GM21381 (cell line): ENCODE results near the gene CACNA2D3.

ENCODE experiments used
- ATAC-seq: cut with Tn5 transposase; IDR thresholded peaks from one replicate; pipeline ENCODE4 v1.9.1; 2021; ENCODE audit warnings: mild to moderate bottlenecking, moderate library complexity; ENCODE audit not compliant: unreplicated experiment

The CACNA2D3 gene

GRCh38 chr3:54888873-54889272, 766.5 kb downstream of the CACNA2D3 start:
- ATAC-seq, result no peak

- ATAC-seq, result no peak
Observed at GRCh38 chr3:54889731-54890130, 767.4 kb downstream of the CACNA2D3 start.

- ATAC-seq, result no peak
Observed at GRCh38 chr3:54891540-54891897, 769.2 kb downstream of the CACNA2D3 start.

GRCh38 chr3:54892168-54892567, 769.8 kb downstream of the CACNA2D3 start:
- ATAC-seq, result no peak

DNA sequence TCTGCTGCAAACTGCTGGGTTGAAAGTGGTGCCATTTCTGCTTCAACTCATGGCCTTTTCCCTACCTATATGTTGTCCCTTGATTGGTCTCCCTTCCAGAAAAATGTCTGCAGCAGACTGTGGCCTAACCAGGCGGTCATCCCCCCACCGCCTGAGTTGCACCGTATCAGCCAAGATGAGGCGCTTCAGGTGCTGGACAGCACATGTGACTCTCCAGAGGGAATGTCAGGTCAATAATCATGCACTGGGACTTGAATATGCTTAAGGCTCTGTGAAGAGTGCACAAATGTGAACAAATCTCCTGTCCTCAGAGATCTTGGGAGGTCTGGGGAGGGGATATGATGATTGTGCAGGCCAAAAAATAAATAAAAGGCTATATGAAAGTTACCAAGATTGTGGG, 773.3 kb downstream of the CACNA2D3 start:
- no peak for ATAC-seq

DNA sequence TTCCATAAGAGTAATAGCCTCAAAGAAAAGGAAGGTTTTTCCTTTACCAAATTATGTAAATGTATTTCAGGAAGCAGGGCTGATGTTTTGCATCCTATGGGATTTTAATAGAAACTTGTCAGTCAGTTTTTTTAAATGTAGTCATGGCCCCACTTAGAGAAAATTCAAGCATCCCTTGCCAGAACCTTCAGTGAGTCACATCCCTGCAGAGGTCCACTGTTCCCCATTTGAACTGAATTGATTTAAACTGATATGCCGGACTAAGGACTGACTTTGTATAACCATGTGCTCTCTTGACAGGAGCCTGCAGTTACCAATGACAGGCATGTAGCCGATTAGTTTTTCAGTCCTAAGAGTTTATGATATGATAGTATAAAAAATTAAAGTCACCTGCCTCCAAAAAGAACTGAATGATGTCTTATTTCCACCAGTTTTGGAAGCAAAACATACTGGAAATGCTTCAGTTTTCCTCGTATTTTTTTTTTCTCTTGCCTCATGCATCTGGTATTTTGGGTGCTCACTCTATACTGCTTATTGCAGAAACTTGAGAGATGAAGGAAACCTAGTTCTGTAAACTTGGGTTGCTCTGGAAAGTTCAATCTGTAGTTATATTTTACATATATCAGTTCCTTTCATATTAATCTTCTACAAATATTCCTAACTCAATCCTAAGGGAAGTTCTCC, 774.8 kb downstream of the CACNA2D3 start:
- ATAC-seq, result no peak

GRCh38 chr3:54899273-54899672, 776.9 kb downstream of the CACNA2D3 start:
- no peak for ATAC-seq

DNA sequence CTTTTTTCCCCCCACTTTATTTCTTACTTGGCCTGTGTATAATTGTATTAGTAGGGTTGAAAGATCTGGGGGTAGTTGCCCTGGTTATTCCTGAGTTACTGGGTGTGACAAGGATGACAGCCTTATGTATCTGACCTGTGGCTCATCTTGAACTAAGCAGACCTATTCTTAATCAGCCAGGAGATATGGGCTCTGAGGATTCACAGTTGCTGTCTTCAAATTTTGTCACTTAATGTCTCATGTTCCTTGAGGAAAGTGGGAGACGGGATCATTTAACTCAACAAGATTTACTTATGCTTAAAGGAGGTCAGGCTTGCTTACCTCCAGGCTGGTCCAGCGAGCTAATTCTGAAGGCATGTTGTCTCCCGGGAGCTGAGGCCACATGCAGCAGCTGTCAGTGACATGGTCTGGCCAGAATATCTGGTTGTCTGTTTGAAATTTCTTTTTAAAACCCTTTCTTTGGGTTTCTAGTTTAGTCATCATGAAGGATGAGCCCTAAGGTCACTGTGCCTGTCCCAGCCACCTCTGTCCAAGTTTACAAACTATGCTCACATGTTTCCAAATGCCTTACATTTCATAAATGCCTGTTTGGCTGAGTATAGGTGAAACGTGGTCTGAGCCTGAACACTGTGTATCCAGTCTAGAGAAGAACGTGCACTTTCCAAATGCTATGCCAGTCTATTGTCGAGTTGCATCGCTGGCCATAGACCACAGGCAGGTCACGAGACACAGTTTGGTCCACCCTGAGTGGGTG, 778.7 kb downstream of the CACNA2D3 start:
- no peak for ATAC-seq

DNA sequence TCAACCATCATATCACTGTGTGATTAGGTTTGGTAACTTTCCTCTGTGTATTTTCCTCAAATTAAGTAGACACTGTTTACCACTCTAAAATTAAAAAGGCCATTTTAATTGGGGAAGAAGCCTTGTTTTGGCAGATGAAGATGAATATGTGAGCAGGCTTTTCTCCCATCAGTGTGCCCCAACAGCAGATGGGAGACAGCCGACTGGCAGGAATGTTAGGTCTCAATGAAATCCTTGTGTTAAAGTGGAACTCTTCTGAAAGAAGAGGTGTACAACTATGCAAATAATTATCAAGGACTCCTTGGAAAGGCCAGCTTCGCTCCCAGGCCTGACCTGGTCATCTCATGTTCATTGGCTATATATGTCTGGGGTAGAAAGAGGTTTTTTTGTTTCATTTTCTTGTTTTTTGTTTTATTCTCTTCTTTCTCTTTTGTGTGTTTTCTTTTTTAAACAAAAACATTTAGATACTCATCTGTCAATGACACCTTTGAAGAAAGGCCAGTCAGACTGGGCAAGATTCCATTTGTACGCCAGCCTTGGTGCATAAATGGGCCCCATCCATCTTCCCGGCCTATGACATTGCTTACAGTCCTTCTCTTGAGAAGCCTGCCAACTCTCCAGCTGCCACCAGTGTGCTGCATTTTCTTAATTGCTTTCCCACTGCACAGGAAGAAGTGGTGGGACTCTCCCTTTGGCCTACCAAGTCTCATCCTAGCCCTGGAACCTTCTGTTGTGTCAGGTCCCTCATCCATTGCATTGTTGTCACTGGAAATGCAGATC, 779.7 kb downstream of the CACNA2D3 start:
- ATAC-seq, result no peak

GRCh38 chr3:54905261-54905888, 783.0 kb downstream of the CACNA2D3 start:
- ATAC-seq, result no peak

DNA sequence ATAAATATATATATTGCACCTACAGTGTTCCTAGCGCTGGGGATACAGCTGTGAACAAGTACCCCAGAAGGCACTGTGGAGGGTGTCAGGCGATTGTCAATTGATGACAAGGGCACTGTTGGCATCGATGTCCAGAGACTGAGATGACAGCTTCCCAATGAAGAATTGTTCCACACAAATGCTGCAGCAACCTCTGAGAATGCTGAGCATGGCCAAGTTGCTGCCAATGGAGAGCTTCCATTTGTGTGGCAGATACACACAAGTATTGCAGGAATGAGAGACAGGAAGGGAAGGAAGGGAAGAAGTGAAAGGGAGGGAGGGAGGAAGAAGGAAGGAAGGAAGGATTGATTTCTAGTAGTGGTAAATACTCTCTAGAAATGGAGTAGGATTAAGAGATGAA, 783.6 kb downstream of the CACNA2D3 start:
- no peak for ATAC-seq

- ATAC-seq, result no peak
Observed at GRCh38 chr3:54906763-54907162, 784.4 kb downstream of the CACNA2D3 start.

DNA sequence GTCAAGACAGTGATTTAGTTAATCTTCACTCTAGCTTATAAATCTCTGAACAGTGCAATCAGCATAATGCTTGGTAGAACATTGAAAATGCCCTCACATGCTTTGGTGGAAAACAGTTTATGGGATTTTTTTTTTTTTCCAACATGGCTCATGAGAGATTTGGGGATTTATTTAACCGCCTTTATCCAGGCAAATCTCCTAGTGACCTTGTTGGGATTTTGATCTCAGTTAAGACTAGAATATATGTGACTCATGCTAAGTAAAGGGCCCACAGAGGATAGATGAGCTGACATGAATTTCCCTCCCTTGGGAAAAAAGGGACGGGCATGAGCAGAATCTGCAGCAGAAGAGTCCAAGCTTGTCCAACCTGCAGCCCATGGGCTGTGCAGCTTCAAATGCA, 786.8 kb downstream of the CACNA2D3 start:
- no peak for ATAC-seq

- no peak for ATAC-seq
Observed at GRCh38 chr3:54914180-54914579, 791.8 kb downstream of the CACNA2D3 start.

GRCh38 chr3:54915181-54915580, 792.8 kb downstream of the CACNA2D3 start:
- ATAC-seq, result no peak

- no peak for ATAC-seq
Observed at GRCh38 chr3:54915976-54916375, 793.6 kb downstream of the CACNA2D3 start.

GRCh38 chr3:54916732-54917131, 794.4 kb downstream of the CACNA2D3 start:
- ATAC-seq, result no peak

DNA sequence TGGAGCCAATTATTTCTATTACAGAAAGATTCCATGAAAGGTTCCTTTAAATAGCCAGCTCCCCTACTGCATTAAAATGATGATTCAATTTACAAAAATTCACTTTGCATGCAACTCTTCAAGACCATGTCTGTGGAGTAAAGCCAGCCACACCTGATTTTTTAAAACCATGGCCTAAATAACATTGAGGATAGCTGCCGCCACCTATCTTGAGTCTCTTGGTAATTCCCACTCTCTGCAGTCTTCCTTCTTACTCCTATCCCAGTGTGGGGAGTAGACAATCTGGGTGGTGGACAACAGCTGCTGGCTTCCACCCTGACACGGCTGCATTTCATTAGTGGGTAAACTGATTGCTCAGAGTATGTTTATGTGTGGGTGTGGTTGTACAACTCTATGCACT, 794.8 kb downstream of the CACNA2D3 start:
- ATAC-seq, result no peak

DNA sequence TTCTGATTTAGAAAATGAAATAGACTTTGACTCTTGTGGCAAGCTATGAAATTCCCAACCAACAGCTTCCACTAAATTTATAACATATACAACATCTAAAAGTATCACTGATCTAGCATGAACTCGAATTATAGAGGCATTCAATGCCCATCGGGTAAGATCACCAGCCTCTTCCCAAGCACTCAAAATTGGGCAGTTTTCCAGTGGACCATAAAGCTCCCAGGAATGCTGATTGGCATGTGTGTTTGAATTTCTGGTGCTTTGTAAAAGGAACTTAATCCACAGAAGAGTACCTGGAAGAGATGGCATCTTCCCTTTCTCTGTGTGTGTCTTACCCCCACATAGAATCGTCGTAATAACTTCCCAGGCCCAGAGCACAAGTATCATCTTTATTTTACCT, 795.5 kb downstream of the CACNA2D3 start:
- no peak for ATAC-seq

- ATAC-seq, result no peak
Observed at GRCh38 chr3:54918516-54918915, 796.2 kb downstream of the CACNA2D3 start.

- no peak for ATAC-seq
Observed at GRCh38 chr3:54928046-54928770, 805.9 kb downstream of the CACNA2D3 start, which contains the start of gene LRTM1. Gene LRTM1 (minus strand): TSS chr3:54928059. CDS start chr3:54927911, 148 bp downstream.
